H9 (cell line): ENCODE measurements around the gene CDC42SE1. TPM values are rescaled to one million over a fixed set of nuclear protein-coding genes. Genes with fewer than 3 reads are reported as not detected.

Source experiments
- DNase-seq: peaks from one replicate; pipeline ENCODE4 v3.0.0-alpha.2; 2017
- H2AFZ ChIP-seq: one replicate; pipeline ENCODE4 v1.6.1; 2013; ENCODE audit warnings: mild to moderate bottlenecking, low read length, control low read depth, moderate library complexity
- H2AK5ac ChIP-seq: 2 replicates; pipeline ENCODE4 v1.6.1; 2013; ENCODE audit warnings: low read length, control low read depth, mixed read lengths; ENCODE audit not compliant: insufficient read length
- H2BK120ac ChIP-seq: one replicate; pipeline ENCODE4 v1.6.1; 2013; ENCODE audit warnings: low read depth, mild to moderate bottlenecking, low read length, control low read depth, inconsistent platforms; ENCODE audit not compliant: poor library complexity, severe bottlenecking
- H2BK12ac ChIP-seq: 2 replicates; pipeline ENCODE4 v1.6.1; 2013; ENCODE audit warnings: low read length, control low read depth, mixed read lengths, low read depth; ENCODE audit not compliant: insufficient read length
- H2BK15ac ChIP-seq: 2 replicates; pipeline ENCODE4 v1.6.1; 2013; ENCODE audit warnings: low read depth, low read length, control low read depth
- H2BK20ac ChIP-seq: one replicate; pipeline ENCODE4 v1.6.1; 2013; ENCODE audit warnings: low read depth, mild to moderate bottlenecking, low read length, control low read depth, inconsistent platforms; ENCODE audit not compliant: poor library complexity, severe bottlenecking
- H2BK5ac ChIP-seq: 2 replicates; pipeline ENCODE4 v1.6.1; 2013; ENCODE audit warnings: low read length, control low read depth, mixed read lengths; ENCODE audit not compliant: insufficient read length
- H3K14ac ChIP-seq: 2 replicates; pipeline ENCODE4 v1.6.1; 2013; ENCODE audit warnings: low read length, control low read depth; ENCODE audit not compliant: insufficient read depth
- H3K18ac ChIP-seq: 2 replicates; pipeline ENCODE4 v1.6.1; 2013; ENCODE audit warnings: low read depth, mild to moderate bottlenecking, mixed read lengths, low read length, control low read depth; ENCODE audit not compliant: insufficient read length
- H3K23ac ChIP-seq: 2 replicates; pipeline ENCODE4 v1.6.1; 2013; ENCODE audit warnings: low read length, control low read depth, mixed read lengths, low read depth; ENCODE audit not compliant: insufficient read length
- H3K23me2 ChIP-seq: 2 replicates; pipeline ENCODE4 v1.6.1; 2013; ENCODE audit warnings: low read depth, mild to moderate bottlenecking, mixed read lengths, low read length, control low read depth; ENCODE audit not compliant: insufficient read length, poor library complexity, severe bottlenecking
- H3K27ac ChIP-seq: 2 replicates; pipeline ENCODE4 v1.5.1; 2013; ENCODE audit warnings: low read length, control low read depth, mixed read lengths, low read depth; ENCODE audit not compliant: insufficient read length
- H3K27me3 ChIP-seq: 2 replicates; pipeline ENCODE4 v1.6.1; 2013; ENCODE audit warnings: low read length, control low read depth, inconsistent platforms; ENCODE audit not compliant: insufficient read depth
- H3K4ac ChIP-seq: 2 replicates; pipeline ENCODE4 v1.6.1; 2013; ENCODE audit warnings: low read depth, mild to moderate bottlenecking, control low read depth, inconsistent platforms, low read length, moderate library complexity
- H3K4me1 ChIP-seq: 2 replicates; pipeline ENCODE4 v1.6.1; 2013; ENCODE audit warnings: low read length, control low read depth, inconsistent platforms; ENCODE audit not compliant: insufficient read depth
- H3K4me2 ChIP-seq: 2 replicates; pipeline ENCODE4 v1.6.1; 2013; ENCODE audit warnings: low read length, control low read depth, mixed read lengths; ENCODE audit not compliant: insufficient read length, insufficient read depth
- H3K56ac ChIP-seq: 2 replicates; pipeline ENCODE4 v1.6.1; 2013; ENCODE audit warnings: low read depth, mild to moderate bottlenecking, mixed read lengths, low read length, control low read depth; ENCODE audit not compliant: insufficient read length
- H3K79me1 ChIP-seq: 2 replicates; pipeline ENCODE4 v1.6.1; 2013; ENCODE audit warnings: low read depth, mild to moderate bottlenecking, moderate library complexity, low read length, control low read depth, inconsistent platforms; ENCODE audit not compliant: insufficient read depth, poor library complexity, severe bottlenecking
- H3K79me2 ChIP-seq: 2 replicates; pipeline ENCODE4 v1.6.1; 2013; ENCODE audit warnings: low read length, control low read depth, inconsistent platforms; ENCODE audit not compliant: insufficient read depth
- H3K9ac ChIP-seq: 2 replicates; pipeline ENCODE4 v1.6.1; 2013; ENCODE audit warnings: low read length, control low read depth, mixed read lengths; ENCODE audit not compliant: insufficient read length; ENCODE audit errors: extremely low read depth
- H3K9me3 ChIP-seq: one replicate; pipeline ENCODE4 v1.6.1; 2013; ENCODE audit warnings: low read depth, low read length, inconsistent platforms; ENCODE audit not compliant: control insufficient read depth
- H3T11ph ChIP-seq: one replicate; pipeline ENCODE4 v1.6.1; 2013; ENCODE audit warnings: mild to moderate bottlenecking, low read length, control low read depth, inconsistent platforms
- H4K20me1 ChIP-seq: one replicate; pipeline ENCODE4 v1.6.1; 2013; ENCODE audit not compliant: control insufficient read depth, insufficient read length, insufficient read depth
- H4K5ac ChIP-seq: 2 replicates; pipeline ENCODE4 v1.6.1; 2013; ENCODE audit warnings: low read depth, mild to moderate bottlenecking, mixed read lengths, low read length, control low read depth; ENCODE audit not compliant: insufficient read length
- H4K8ac ChIP-seq: replicated peaks from 2 replicates; pipeline ENCODE4 v1.6.1; 2013; ENCODE audit warnings: low read length, control low read depth, mixed read lengths, low read depth; ENCODE audit not compliant: insufficient read length
- H4K91ac ChIP-seq: 2 replicates; pipeline ENCODE4 v1.6.1; 2013; ENCODE audit warnings: low read depth, mild to moderate bottlenecking, moderate library complexity, mixed read lengths, low read length, control low read depth; ENCODE audit not compliant: insufficient read length
- H3K27ac Mint-ChIP-seq, 3 experiments: 2 replicates in 2 of 3; 3 replicates in 1 of 3; pipeline ENCODE4 v1.8.0; 2020 to 2021; ENCODE audit warnings: mixed read lengths in 3 of 3, mild to moderate bottlenecking in 1 of 3, moderate library complexity in 1 of 3
- H3K27me3 Mint-ChIP-seq: 2 replicates; pipeline ENCODE4 v1.8.0; 2021; ENCODE audit warnings: low read depth, mild to moderate bottlenecking, moderate library complexity, mixed read lengths
- H3K36me3 Mint-ChIP-seq, 3 experiments: 2 replicates in 2 of 3; 3 replicates in 1 of 3; pipeline ENCODE4 v1.8.0; 2020 to 2021; ENCODE audit warnings: low read depth in 3 of 3, mixed read lengths in 3 of 3; ENCODE audit not compliant: insufficient read depth in 1 of 3
- H3K4me1 Mint-ChIP-seq, 2 experiments: 2 replicates each; pipeline ENCODE4 v1.8.0; 2020; ENCODE audit warnings: mixed read lengths in 2 of 2
- H3K4me3 Mint-ChIP-seq, 2 experiments: 2 replicates in 1 of 2; 3 replicates in 1 of 2; pipeline ENCODE4 v1.8.0; 2020 to 2021; ENCODE audit warnings: mild to moderate bottlenecking in 2 of 2, mixed read lengths in 2 of 2, moderate library complexity in 1 of 2
- H3K9me3 Mint-ChIP-seq, 2 experiments: 2 replicates in 1 of 2; 3 replicates in 1 of 2; pipeline ENCODE4 v1.8.0; 2020; ENCODE audit warnings: mild to moderate bottlenecking in 2 of 2, mixed read lengths in 2 of 2, moderate library complexity in 1 of 2
- WGBS: extraction: QIAGEN DNeasy Blood & Tissue Kit; methylation state at CpG from one replicate; pipeline ENCODE4 v1.1.7; 2013; ENCODE audit warnings: missing lambda C conversion rate, low lambda C conversion rate, mixed read lengths; ENCODE audit not compliant: insufficient read length; ENCODE audit errors: extremely low coverage; 5-methylcytosine and 5-hydroxymethylcytosine counted together
- total RNA-seq: library from RNA; stranded (reverse); gene quantifications from 2 replicates; pipeline ENCODE4 v1.2.1, GENCODE V29; 2021
- TF ChIP-seq, protein P1 (sequence below): fragments of 200-600 bp; sonication (generic); conservative IDR thresholded peaks from 3 replicates; pipeline ENCODE4 v1.8.0; 2021; ENCODE audit warnings: antibody characterized with exemption, mild to moderate bottlenecking

CDC42SE1 gene
- total RNA-seq, 1 experiment from 2014 or later, result 87.3 TPM

DNA sequence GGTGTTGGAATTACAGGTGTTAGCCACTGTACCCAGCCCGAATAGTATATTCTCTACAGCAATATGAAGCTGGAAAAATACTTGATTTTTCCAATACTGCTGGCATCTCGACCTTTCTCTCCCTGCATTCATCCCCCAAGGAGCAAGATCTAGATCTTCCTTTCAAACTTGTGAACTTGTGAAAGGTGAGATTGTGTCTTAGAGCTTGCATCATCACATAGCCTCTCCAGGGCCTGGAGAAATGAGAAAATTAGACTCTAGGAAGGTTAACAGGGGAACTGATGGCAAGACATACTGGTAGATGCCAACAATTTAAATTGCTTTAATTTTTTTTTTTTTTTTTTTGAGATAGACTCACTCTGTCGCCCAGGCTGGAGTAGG lies 49.1 kb downstream of the CDC42SE1 start:
- no peak overlapping the region for H2BK5ac ChIP-seq
- H3K27ac ChIP-seq, result no peak overlapping the region
- no peaks in the 10 kb centered on the region for H3K9me3 ChIP-seq
- H3K4me2 ChIP-seq, result no peak overlapping the region
- no peak overlapping the region for H4K91ac ChIP-seq
- no peak overlapping the region for H3K4ac ChIP-seq
- H3K4me3 Mint-ChIP-seq, result no peak overlapping the region
- no peak overlapping the region for H4K8ac ChIP-seq
- H3K56ac ChIP-seq, result no peak overlapping the region
- peaks cover 13% of the 10 kb centered on the region for H3K23me2 ChIP-seq
- no peak overlapping the region for H2AFZ ChIP-seq
- H4K20me1 ChIP-seq, result no peaks in the 10 kb centered on the region
- H3K14ac ChIP-seq, result no peak overlapping the region
- no peaks in the 10 kb centered on the region for H3K27me3 ChIP-seq
- H4K5ac ChIP-seq, result no peak overlapping the region
- H3K4me1 Mint-ChIP-seq, result peaks cover 34 to 36% of the 10 kb centered on the region in 2 experiments
- no peak overlapping the region for H3K23ac ChIP-seq
- no peak overlapping the region for H2BK120ac ChIP-seq
- TF ChIP-seq, protein P1, sequence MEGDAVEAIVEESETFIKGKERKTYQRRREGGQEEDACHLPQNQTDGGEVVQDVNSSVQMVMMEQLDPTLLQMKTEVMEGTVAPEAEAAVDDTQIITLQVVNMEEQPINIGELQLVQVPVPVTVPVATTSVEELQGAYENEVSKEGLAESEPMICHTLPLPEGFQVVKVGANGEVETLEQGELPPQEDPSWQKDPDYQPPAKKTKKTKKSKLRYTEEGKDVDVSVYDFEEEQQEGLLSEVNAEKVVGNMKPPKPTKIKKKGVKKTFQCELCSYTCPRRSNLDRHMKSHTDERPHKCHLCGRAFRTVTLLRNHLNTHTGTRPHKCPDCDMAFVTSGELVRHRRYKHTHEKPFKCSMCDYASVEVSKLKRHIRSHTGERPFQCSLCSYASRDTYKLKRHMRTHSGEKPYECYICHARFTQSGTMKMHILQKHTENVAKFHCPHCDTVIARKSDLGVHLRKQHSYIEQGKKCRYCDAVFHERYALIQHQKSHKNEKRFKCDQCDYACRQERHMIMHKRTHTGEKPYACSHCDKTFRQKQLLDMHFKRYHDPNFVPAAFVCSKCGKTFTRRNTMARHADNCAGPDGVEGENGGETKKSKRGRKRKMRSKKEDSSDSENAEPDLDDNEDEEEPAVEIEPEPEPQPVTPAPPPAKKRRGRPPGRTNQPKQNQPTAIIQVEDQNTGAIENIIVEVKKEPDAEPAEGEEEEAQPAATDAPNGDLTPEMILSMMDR, result no peak
- H3K18ac ChIP-seq, result no peak overlapping the region
- no peak for DNase-seq
- no peak overlapping the region for H2BK15ac ChIP-seq
- no peaks in the 10 kb centered on the region; the same call in 1 of the 2 replicates for H3K27me3 Mint-ChIP-seq
- H2AK5ac ChIP-seq, result no peak overlapping the region
- no CpG with 5 or more reads among the region's 3 CpGs for WGBS
- no peak overlapping the region for H3K27ac Mint-ChIP-seq
- H3K9me3 Mint-ChIP-seq, result no peaks in the 10 kb centered on the region; a peak in 2 of 5 replicates
- H3K79me1 ChIP-seq, result no peaks in the 10 kb centered on the region
- H3K4me1 ChIP-seq, result peaks cover 5% of the 10 kb centered on the region; the same call in 1 of the 2 replicates
- H3K79me2 ChIP-seq, result no peaks in the 10 kb centered on the region; the same call in 1 of the 2 replicates
- H3K36me3 Mint-ChIP-seq, result no peaks in the 10 kb centered on the region
- no peak overlapping the region for H3T11ph ChIP-seq
- H3K9ac ChIP-seq, result no peak overlapping the region
- H2BK20ac ChIP-seq, result no peak overlapping the region
- H2BK12ac ChIP-seq, result no peak overlapping the region
